Mesodermal cell (in vitro differentiated cells): Measurements from ENCODE around the gene SYDE2.

Experiments
- H3K27ac ChIP-seq: 2 replicates; pipeline ENCODE4 v1.7.0; 2013; ENCODE audit warnings: mild to moderate bottlenecking, low read depth, low read length, moderate library complexity; ENCODE audit not compliant: severe bottlenecking
- H3K36me3 ChIP-seq: 2 replicates; pipeline ENCODE4 v1.7.1; 2013; ENCODE audit warnings: mild to moderate bottlenecking, low read length, moderate library complexity; ENCODE audit not compliant: control insufficient read depth, insufficient read depth
- H3K4me1 ChIP-seq: one replicate; pipeline ENCODE4 v1.7.1; 2013; ENCODE audit warnings: mild to moderate bottlenecking, low read length; ENCODE audit not compliant: insufficient read depth, control insufficient read depth, poor library complexity, severe bottlenecking
- H3K4me3 ChIP-seq: 2 replicates; pipeline ENCODE4 v1.7.0; 2013; ENCODE audit warnings: low read length, control low read depth, mild to moderate bottlenecking; ENCODE audit not compliant: insufficient read depth, poor library complexity, severe bottlenecking; ENCODE audit errors: extremely low read depth
- H3K9me3 ChIP-seq: 2 replicates; pipeline ENCODE4 v1.7.1; 2013; ENCODE audit warnings: mild to moderate bottlenecking, low read length, moderate library complexity; ENCODE audit not compliant: control insufficient read depth
- WGBS, 2 experiments: methylation state at CpG; one replicate each; pipeline ENCODE4 v1.1.5; 2013; ENCODE audit warnings: missing lambda C conversion rate in 2 of 2; ENCODE audit not compliant: insufficient coverage in 2 of 2; 5-methylcytosine and 5-hydroxymethylcytosine counted together

SYDE2 gene

DNA sequence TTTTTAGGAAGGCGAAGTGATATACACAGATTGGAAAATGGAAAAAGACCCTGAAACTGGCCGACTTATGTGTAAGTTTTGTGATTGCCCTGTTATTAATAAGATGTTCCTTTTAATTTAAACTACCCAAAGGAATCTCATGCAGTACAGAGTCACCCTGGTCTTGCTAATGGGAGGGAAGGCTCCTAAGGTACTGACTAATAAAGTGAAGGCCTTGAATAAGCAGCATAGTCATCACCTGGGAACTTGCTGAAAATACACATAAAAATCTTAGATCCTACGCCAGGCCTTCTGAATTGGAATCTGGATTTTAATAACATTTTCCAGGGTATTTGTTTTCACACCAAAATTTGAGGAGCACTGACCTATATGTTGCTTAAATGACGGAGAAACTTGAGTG lies 79.1 kb downstream of the SYDE2 start:
- Histone ChIP-seq H3K4me1 (no peaks in the 10 kb centered on the region), H3K4me3 (no peak overlapping the region)
- WGBS, 2 experiments = no CpG with 5 or more reads among the region's 4 CpGs

DNA sequence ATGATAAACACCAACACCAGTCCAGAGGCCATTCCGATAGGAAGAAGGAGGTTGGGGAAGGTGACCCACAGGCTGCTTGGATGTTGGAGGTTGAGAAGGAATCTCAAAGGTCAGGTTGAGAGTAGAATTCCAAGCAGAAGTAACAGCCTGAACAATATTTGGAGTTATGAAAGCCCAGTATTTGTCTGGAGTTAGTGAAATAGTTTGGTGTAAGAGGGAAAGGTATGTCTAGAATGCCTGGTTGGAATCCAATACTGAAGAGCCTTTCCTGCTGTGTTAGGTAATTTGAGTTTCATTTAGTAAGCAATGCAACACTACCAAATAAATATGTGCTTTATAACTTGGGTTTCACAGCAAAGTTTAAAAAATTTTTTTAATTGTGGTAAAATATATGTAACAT lies 82.1 kb downstream of the SYDE2 start:
- H3K27ac ChIP-seq = no peak overlapping the region
- H3K9me3 ChIP-seq = no peaks in the 10 kb centered on the region
- H3K36me3 ChIP-seq = no peaks in the 10 kb centered on the region
- 100% methylated on average over 1 of the region's 1 CpG; no CpG with 5 or more reads in 1 of the 2 experiments for WGBS, 2 experiments
- H3K4me1 ChIP-seq = no peaks in the 10 kb centered on the region
- H3K4me3 ChIP-seq = no peak overlapping the region

More for the DNA sequence above, 79.1 kb downstream of the SYDE2 start:
- Histone ChIP-seq H3K36me3 (no peaks in the 10 kb centered on the region), H3K27ac (no peak overlapping the region), H3K9me3 (no peaks in the 10 kb centered on the region)

DNA sequence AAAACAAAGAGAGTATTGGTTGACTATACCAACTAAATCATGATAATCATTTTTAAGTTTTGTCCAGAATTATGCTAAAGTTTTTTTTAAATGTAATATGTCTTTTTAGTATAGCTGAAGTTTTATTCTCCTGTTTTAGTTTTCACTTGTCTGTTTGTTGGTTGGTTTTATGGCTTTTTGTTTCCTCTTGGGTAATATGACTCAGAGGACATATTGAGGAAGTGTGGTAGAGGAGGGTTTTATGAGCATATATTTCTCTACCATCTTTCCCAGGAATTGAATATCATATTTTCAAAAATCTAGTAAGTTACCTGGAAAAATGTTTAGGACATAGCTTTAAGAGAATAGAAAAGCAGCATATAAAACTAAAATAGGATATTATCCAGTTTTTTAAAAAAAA lies 84.0 kb downstream of the SYDE2 start:
- no peak overlapping the region for H3K27ac ChIP-seq
- H3K4me3 ChIP-seq = no peak overlapping the region
- no peaks in the 10 kb centered on the region for H3K36me3 ChIP-seq
- no peaks in the 10 kb centered on the region for H3K9me3 ChIP-seq
- no peaks in the 10 kb centered on the region for H3K4me1 ChIP-seq

DNA sequence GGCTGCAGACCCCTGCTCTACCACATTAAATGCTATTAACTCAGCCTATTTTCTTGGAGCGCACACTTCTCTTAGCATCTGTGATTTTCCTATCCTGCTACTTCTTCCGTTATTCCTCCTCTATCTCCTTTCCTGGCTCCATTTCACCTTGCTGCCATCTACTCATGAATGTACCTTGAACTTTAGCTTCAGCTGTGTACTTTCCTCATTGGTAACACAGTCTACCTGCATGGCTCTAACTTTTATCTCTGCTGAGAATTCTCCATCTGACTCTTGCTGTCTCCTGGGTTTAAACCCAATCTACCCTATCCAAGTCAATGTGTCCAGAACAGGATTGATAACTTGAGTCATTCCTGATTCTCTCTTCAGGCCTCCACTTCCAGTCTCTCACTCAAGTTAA lies 84.9 kb downstream of the SYDE2 start:
- no peaks in the 10 kb centered on the region for H3K4me1 ChIP-seq
- 92 to 100% methylated on average over 2 of the region's 2 CpGs for WGBS, 2 experiments

DNA sequence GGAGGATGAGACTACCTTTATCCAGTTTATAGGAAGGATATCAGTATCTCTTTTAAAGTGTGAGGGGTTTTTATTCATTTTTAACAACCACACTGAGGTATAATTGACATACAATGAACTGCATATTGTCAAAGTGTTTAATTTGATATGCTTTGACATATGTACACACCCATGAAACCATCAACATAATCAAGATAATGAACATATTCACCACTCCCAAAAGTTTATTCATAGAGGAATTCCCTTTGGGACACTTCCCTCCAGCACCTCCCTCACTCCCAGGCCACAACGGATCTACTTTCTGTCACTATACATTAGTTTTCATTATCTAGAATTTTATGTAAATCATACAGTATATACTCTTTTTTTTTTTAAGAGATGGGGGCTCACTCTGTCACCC lies 89.1 kb downstream of the SYDE2 start:
- WGBS, 2 experiments = no CpG with 5 or more reads among the region's 1 CpG
- no peaks in the 10 kb centered on the region for H3K4me1 ChIP-seq
- H3K27ac ChIP-seq = no peak overlapping the region
- no peaks in the 10 kb centered on the region for H3K9me3 ChIP-seq
- H3K4me3 ChIP-seq = no peak overlapping the region
- no peaks in the 10 kb centered on the region for H3K36me3 ChIP-seq

More for the DNA sequence above, 84.9 kb downstream of the SYDE2 start:
- Histone ChIP-seq H3K27ac (no peak overlapping the region), H3K4me3 (no peak overlapping the region), H3K9me3 (no peaks in the 10 kb centered on the region), H3K36me3 (no peaks in the 10 kb centered on the region)

DNA sequence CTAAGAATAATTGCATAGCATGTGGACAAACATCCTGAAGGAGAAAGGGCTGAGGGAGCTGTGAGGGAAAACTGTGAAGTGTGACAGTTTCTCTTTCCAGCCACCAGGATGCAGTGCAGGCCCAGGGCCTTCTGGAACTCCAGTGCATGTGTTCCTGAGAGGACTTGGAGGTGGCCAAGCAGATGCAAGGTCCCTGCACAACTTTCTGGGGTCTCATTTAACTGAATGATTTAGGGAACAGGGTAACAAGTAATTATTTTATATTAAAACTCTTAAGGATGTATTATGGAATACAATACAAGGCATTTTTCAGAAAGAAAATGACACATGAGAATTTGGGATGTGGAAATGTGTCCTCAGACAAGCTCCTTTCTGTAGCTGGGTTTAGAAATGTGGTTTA lies 91.3 kb downstream of the SYDE2 start:
- Histone ChIP-seq H3K27ac (no peak overlapping the region), H3K4me3 (no peak overlapping the region), H3K4me1 (no peaks in the 10 kb centered on the region), H3K9me3 (no peaks in the 10 kb centered on the region), H3K36me3 (no peaks in the 10 kb centered on the region)
